Esophagus muscularis mucosa (tissue), 4 donors: Measurements from ENCODE around the gene AQP5. TPM values are rescaled to one million over a fixed set of nuclear protein-coding genes. Genes with fewer than 3 reads are reported as not detected.

ENCODE experiments used
- DNase-seq: peaks from one replicate; pipeline ENCODE4 v3.0.0-alpha.2; 2017; ENCODE audit errors: extremely low spot score
- H3K27ac ChIP-seq, 4 donors: fragments of 200-600 bp; sonication (generic); replicated peaks in 1 of 4; 1 replicate in 3 of 4; 2 replicates in 1 of 4; pipeline ENCODE4 v1.5.1; 2016 to 2019; ENCODE audit warnings: mild to moderate bottlenecking in 1 of 4
- H3K27me3 ChIP-seq, 4 donors: fragments of 200-600 bp; sonication (generic); one replicate each; pipeline versions ENCODE4 v1.5.1 to v1.6.0; 2016 to 2019
- H3K36me3 ChIP-seq, 4 donors: fragments of 200-600 bp; sonication (generic); one replicate each; pipeline ENCODE4 v1.5.1; 2016 to 2019
- H3K4me1 ChIP-seq, 4 donors: fragments of 200-600 bp; sonication (generic); one replicate each; pipeline ENCODE4 v1.5.1; 2016 to 2019
- H3K4me3 ChIP-seq, 4 donors: fragments of 200-600 bp; sonication (generic); 1 replicate in 2 of 4; 2 replicates in 2 of 4; pipeline ENCODE4 v1.5.1; 2016 to 2019; ENCODE audit warnings: mild to moderate bottlenecking in 4 of 4, moderate library complexity in 1 of 4
- H3K9me3 ChIP-seq, 4 donors: fragments of 200-600 bp; sonication (generic); 1 replicate in 3 of 4; 2 replicates in 1 of 4; pipeline ENCODE4 v1.5.1; 2016 to 2019
- CTCF ChIP-seq, 3 experiments: fragments of 200-600 bp in 2 of 3; fragments of 450-650 bp in 1 of 3; sonication (generic) in 2 of 3; IDR thresholded peaks; one replicate each; pipeline ENCODE4 v1.5.1; 2017 to 2019; ENCODE audit warnings: antibody characterized with exemption in 3 of 3, mild to moderate bottlenecking in 2 of 3, moderate library complexity in 1 of 3
- EP300 ChIP-seq: sonication (generic); formaldehyde crosslinking; IDR thresholded peaks from one replicate; pipeline ENCODE4 v1.6.1; 2017; ENCODE audit warnings: antibody characterized with exemption
- POLR2A ChIP-seq: fragments of 450-650 bp; IDR thresholded peaks from one replicate; pipeline ENCODE4 v1.6.1; 2017; ENCODE audit warnings: antibody characterized with exemption, moderate library complexity, mild to moderate bottlenecking, low read depth
- POLR2AphosphoS5 ChIP-seq, 2 donors: sonication (generic); formaldehyde crosslinking; IDR thresholded peaks; one replicate each; pipeline ENCODE4 v1.6.1; 2017; ENCODE audit warnings: antibody characterized with exemption in 2 of 2
- WGBS: methylation state at CpG from one replicate; pipeline ENCODE4 v1.1.5; 2018; 5-methylcytosine and 5-hydroxymethylcytosine counted together
- intact Hi-C: fragments of 100-400 bp; cut with DNase I; formaldehyde crosslinking; loops from one replicate; pipeline ENCODE4 v1.15.1; 2023
- total RNA-seq, 4 donors: library from RNA; depleted of rRNA; stranded (reverse); fragments of >200 nt; gene quantifications; one replicate each; pipeline versions ENCODE4 v1.1.0 to v1.2.1, GENCODE V29; 2016

AQP5 gene
- total RNA-seq, 4 donors from 2014 or later: 0.83 TPM; not detected in 3

GRCh38 chr12:49942512-49942893 is 19.2 kb upstream of the AQP5 start:
- H3K27me3 ChIP-seq: no peaks in the 10 kb centered on the region
- intact Hi-C loops: no loop called here
- TF ChIP-seq POLR2A (no peak), CTCF (IDR thresholded peaks at IDR 0.05) (no peak), POLR2AphosphoS5 (IDR thresholded peaks at IDR 0.05) (no peak), EP300 (no peak)
- WGBS: 90% methylated on average over 3 of the region's 3 CpGs
- no peak for DNase-seq
- H3K36me3 ChIP-seq: no peaks in the 10 kb centered on the region
- no peaks in the 10 kb centered on the region for H3K9me3 ChIP-seq
- peaks cover 5 to 11% (median 10%) of the 10 kb centered on the region in 4 donors for H3K4me1 ChIP-seq
- H3K27ac ChIP-seq: no peak overlapping the region
- H3K4me3 ChIP-seq: no peak overlapping the region

- no peak overlapping the region for H3K27ac ChIP-seq
- intact Hi-C loops: no loop called here
- no peak for DNase-seq
- peaks cover 5 to 11% (median 10%) of the 10 kb centered on the region in 4 donors for H3K4me1 ChIP-seq
- no peak for TF ChIP-seq POLR2A
- no peak for TF ChIP-seq POLR2AphosphoS5 (IDR thresholded peaks at IDR 0.05)
- TF ChIP-seq EP300: no peak
- no peak for TF ChIP-seq CTCF (IDR thresholded peaks at IDR 0.05)
- WGBS: 61% methylated on average over 8 of the region's 14 CpGs
- no peaks in the 10 kb centered on the region for H3K9me3 ChIP-seq
- H3K27me3 ChIP-seq: no peaks in the 10 kb centered on the region
- no peaks in the 10 kb centered on the region for H3K36me3 ChIP-seq
- no peak overlapping the region for H3K4me3 ChIP-seq
Observed at GRCh38 chr12:49942921-49943624, 18.6 kb upstream of the AQP5 start.

DNA sequence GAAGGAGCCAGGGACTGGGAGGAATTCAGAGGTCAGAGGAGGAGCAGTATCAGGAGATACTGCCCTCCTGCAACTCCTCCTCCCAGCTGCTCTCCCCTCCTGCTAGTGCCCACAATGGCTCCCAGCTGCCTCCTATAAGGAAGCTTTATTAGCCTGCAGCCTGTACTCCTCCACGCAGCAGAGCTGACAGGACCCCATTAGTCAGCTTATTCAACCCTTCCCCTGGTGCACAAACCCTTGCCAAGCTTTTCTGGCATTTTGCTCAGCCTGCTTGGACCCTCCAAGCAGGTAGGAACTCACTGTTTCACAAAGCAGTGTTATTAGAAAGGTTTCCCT is 18.1 kb upstream of the AQP5 start:
- Histone ChIP-seq H3K36me3 (no peaks in the 10 kb centered on the region), H3K4me1 (peaks cover 5 to 11% (median 10%) of the 10 kb centered on the region in 4 donors), H3K27ac (no peak overlapping the region), H3K9me3 (no peaks in the 10 kb centered on the region), H3K27me3 (no peaks in the 10 kb centered on the region), H3K4me3 (no peak overlapping the region)
- TF ChIP-seq POLR2AphosphoS5 (IDR thresholded peaks at IDR 0.05) (no peak), EP300 (no peak), POLR2A (no peak), CTCF (IDR thresholded peaks at IDR 0.05) (no peak)
- DNase-seq: no peak
- WGBS: 92% methylated on average over 1 of the region's 1 CpG
- intact Hi-C loops: no loop called here

DNA sequence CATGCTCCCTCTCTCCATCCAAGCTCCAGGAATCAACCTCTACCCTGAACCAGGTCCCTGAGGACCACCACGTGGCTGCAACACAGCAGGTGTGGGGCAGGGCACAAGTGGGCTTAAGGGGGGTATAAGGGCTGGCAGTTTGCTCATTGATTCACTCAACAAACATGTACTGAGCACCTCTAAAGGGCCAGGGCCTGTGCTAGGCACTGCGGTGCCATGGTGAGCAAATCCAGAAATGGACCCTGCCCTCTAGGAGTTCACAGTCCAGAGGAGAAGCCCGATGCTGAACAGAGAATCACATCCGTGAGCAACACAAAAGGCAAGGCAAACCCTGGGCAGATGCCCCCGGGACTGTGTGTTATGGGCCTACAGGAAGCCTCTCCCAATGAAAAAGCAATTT is 17.6 kb upstream of the AQP5 start:
- Histone ChIP-seq H3K9me3 (no peaks in the 10 kb centered on the region), H3K27me3 (no peaks in the 10 kb centered on the region), H3K36me3 (no peaks in the 10 kb centered on the region), H3K4me1 (peaks cover 5 to 11% (median 10%) of the 10 kb centered on the region in 4 donors), H3K27ac (no peak overlapping the region), H3K4me3 (no peak overlapping the region)
- TF ChIP-seq POLR2A (no peak), POLR2AphosphoS5 (IDR thresholded peaks at IDR 0.05) (no peak), EP300 (no peak), CTCF (IDR thresholded peaks at IDR 0.05) (no peak)
- no peak for DNase-seq
- intact Hi-C loops: no loop called here
- 95% methylated on average over 4 of the region's 5 CpGs for WGBS

DNA sequence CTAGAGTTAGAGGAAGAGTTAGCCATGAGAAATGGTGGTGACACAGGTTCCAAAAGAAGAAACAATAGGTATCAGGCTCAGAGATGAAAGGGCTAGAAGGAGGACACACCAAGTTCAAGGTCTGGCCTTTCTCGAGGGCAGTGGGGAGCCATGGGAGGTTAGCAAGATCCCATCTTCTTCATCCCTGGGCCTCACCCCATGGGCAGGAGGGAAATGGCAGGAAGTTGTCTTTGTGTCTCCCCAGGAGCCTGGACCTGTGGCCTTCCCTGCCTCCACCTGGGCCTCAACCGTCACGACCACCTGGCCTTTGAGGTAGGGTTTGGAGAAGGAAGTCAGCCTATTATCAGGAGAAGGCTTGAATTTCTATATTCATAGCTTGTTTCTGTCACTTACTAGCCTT is 17.0 kb upstream of the AQP5 start:
- no peak for DNase-seq
- H3K27ac ChIP-seq: no peak overlapping the region
- H3K4me3 ChIP-seq: no peak overlapping the region
- peaks cover 5 to 11% (median 10%) of the 10 kb centered on the region in 4 donors for H3K4me1 ChIP-seq
- WGBS: 85% methylated on average over 3 of the region's 3 CpGs
- intact Hi-C loops: loop anchor here (5.0 kb wide), 1 partner anchor 77 kb away; no protein-coding TSS in a partner anchor
- H3K36me3 ChIP-seq: no peaks in the 10 kb centered on the region
- H3K27me3 ChIP-seq: no peaks in the 10 kb centered on the region
- TF ChIP-seq POLR2A (no peak), EP300 (no peak), POLR2AphosphoS5 (IDR thresholded peaks at IDR 0.05) (no peak), CTCF (IDR thresholded peaks at IDR 0.05) (no peak)
- no peaks in the 10 kb centered on the region for H3K9me3 ChIP-seq
